GM12892 (cell line): Measurements from ENCODE around the gene KRTAP5-7.

Experiments used
- POLR2A ChIP-seq: IDR thresholded peaks from 2 replicates; pipeline ENCODE4 v1.6.1; 2011; ENCODE audit warnings: low read depth, low read length, control low read depth
- POLR2AphosphoS5 ChIP-seq: IDR thresholded peaks from 2 replicates; pipeline ENCODE4 v1.6.1; 2011; ENCODE audit warnings: low read depth, low read length, control low read depth
- TAF1 ChIP-seq: IDR thresholded peaks from 2 replicates; pipeline ENCODE4 v1.6.1; 2011; ENCODE audit warnings: low read depth, mild to moderate bottlenecking, control low read depth, low read length, borderline replicate concordance

DNA sequence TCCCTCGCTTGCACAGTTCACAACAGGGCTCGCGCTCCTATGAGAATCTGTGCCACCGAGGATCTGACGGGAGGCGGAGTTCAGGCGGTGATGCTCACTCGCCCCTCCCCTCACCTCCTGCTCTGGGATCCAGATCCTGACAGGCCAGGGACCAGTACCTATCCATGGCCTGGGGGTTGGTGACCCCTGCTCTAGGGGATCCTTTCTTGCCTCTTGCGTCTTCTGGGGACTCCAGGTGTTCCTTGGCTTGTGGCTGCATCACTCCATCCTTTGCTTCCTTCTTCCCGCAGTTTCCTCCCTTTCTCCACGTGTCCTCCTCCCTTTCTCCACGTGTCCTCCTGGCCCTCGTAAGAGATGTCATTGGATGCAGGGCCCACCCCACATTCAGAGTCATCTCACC lies 30.6 kb upstream of the KRTAP5-7 start:
- TF ChIP-seq POLR2A = no peak
- no peak for TF ChIP-seq POLR2AphosphoS5
- TF ChIP-seq TAF1 = no peak
